Measurements from ENCODE around the gene GFOD2. TPM values are rescaled to one million over a fixed set of nuclear protein-coding genes. Genes with fewer than 3 reads are reported as not detected.

The GFOD2 gene
- total and polyA plus RNA-seq, 8 donors, result 6.4 to 17.2 (median 9.6) TPM

GRCh38 chr16:67637625-67638024 lies 81.5 kb downstream of the GFOD2 start:
- no peak for TF ChIP-seq CTCF (IDR thresholded peaks at IDR 0.05)
- Histone ChIP-seq H3K27me3 (no peaks in the 10 kb centered on the region), H3K36me3 (peaks cover 3 to 42% (median 16%) of the 10 kb centered on the region in 3 donors), H3K27ac (no peak overlapping the region), H3K4me1 (no peaks in the 10 kb centered on the region), H3K9me3 (no peaks in the 10 kb centered on the region), H3K4me3 (no peak overlapping the region)
- ATAC-seq (no peak), DNase-seq (no peak), FAIRE-seq (no peak)
- WGBS, 2 donors, result 92 to 96% methylated on average over 12 of the region's 12 CpGs
- intact Hi-C loops (cut with DNase I), result no loop called here

GRCh38 chr16:67636713-67637112 lies 82.4 kb downstream of the GFOD2 start:
- no peak overlapping the region for H3K27ac ChIP-seq
- peaks cover 3 to 51% (median 19%) of the 10 kb centered on the region in 3 donors for H3K36me3 ChIP-seq
- H3K9me3 ChIP-seq, result no peaks in the 10 kb centered on the region
- 90 to 94% methylated on average over 8 of the region's 8 CpGs for WGBS, 2 donors
- ATAC-seq, result no peak
- H3K27me3 ChIP-seq, result no peaks in the 10 kb centered on the region
- no peak overlapping the region for H3K4me3 ChIP-seq
- FAIRE-seq, result no peak
- H3K4me1 ChIP-seq, result no peaks in the 10 kb centered on the region
- intact Hi-C loops (cut with DNase I), result no loop called here
- TF ChIP-seq CTCF (IDR thresholded peaks at IDR 0.05), result no peak
- no peak for DNase-seq

- no peak overlapping the region for H3K4me3 ChIP-seq
- FAIRE-seq (no peak), ATAC-seq (no peak), DNase-seq (no peak)
- no peak for TF ChIP-seq CTCF (IDR thresholded peaks at IDR 0.05)
- H3K36me3 ChIP-seq, result peaks cover 3 to 77% (median 28%) of the 10 kb centered on the region in 3 donors
- intact Hi-C loops (cut with DNase I), result no loop called here
- H3K27me3 ChIP-seq, result no peaks in the 10 kb centered on the region
- WGBS, 2 donors, result 60 to 62% methylated on average over 7 of the region's 7 CpGs
- no peak overlapping the region for H3K27ac ChIP-seq
- no peaks in the 10 kb centered on the region for H3K9me3 ChIP-seq
- no peaks in the 10 kb centered on the region for H3K4me1 ChIP-seq
Measured at GRCh38 chr16:67632415-67633172, 86.5 kb downstream of the GFOD2 start.

GRCh38 chr16:67628216-67628615 lies 90.9 kb downstream of the GFOD2 start:
- ATAC-seq (no peak), FAIRE-seq (no peak), DNase-seq (no peak)
- Histone ChIP-seq H3K27me3 (no peaks in the 10 kb centered on the region), H3K36me3 (peaks cover 3 to 83% (median 27%) of the 10 kb centered on the region in 3 donors), H3K4me1 (no peaks in the 10 kb centered on the region), H3K4me3 (no peak overlapping the region), H3K27ac (no peak overlapping the region), H3K9me3 (no peaks in the 10 kb centered on the region)
- intact Hi-C loops (cut with DNase I), result no loop called here
- TF ChIP-seq CTCF (IDR thresholded peaks at IDR 0.05), result no peak
- 95 to 96% methylated on average over 14 of the region's 14 CpGs for WGBS, 2 donors

Other genes with a start within 250 kb of the GFOD2 start
- gene ATP6V0D1, start 238.2 kb downstream of the GFOD2 start, total RNA-seq, result 10 to 100 TPM; 22.8 to 47.7 (median 32.3) TPM
- gene ATP6V0D1, start 238.2 kb downstream of the GFOD2 start, polyA plus RNA-seq, result 10 to 100 TPM; 17.4 to 54.0 TPM
- not detected for gene AGRP, start 235.8 kb downstream of the GFOD2 start, total RNA-seq
- gene AGRP, start 235.8 kb downstream of the GFOD2 start, polyA plus RNA-seq, result under 1 TPM in 1 of 2 donors, not detected in 1; 0.23 TPM
- gene RIPOR1, start 190.5 kb downstream of the GFOD2 start, total RNA-seq, result 10 to 100 TPM; 31.8 to 53.8 (median 34.0) TPM
- gene RIPOR1, start 190.5 kb downstream of the GFOD2 start, polyA plus RNA-seq, result 10 to 100 TPM; 43.3 to 49.1 TPM
- gene CTCF, start 156.8 kb downstream of the GFOD2 start, total RNA-seq, result 10 to 100 TPM; 15.6 to 25.2 (median 17.0) TPM
- gene CTCF, start 156.8 kb downstream of the GFOD2 start, polyA plus RNA-seq, result 10 to 100 TPM; 13.3 to 18.9 TPM
- 1 to 10 TPM in 5 of 6 donors, under 1 TPM in 1; 0.75 to 2.3 (median 1.3) TPM for gene CARMIL2, start 74.2 kb downstream of the GFOD2 start, total RNA-seq
- gene CARMIL2, start 74.2 kb downstream of the GFOD2 start, polyA plus RNA-seq, result 1 to 10 TPM; 2.5 to 4.3 TPM
- 10 to 100 TPM in 2 of 6 donors, 1 to 10 TPM in 4; 6.6 to 10.8 (median 9.7) TPM for gene ACD, start 59.1 kb downstream of the GFOD2 start, total RNA-seq
- gene ACD, start 59.1 kb downstream of the GFOD2 start, polyA plus RNA-seq, result 10 to 100 TPM; 16.9 to 29.0 TPM
- gene PARD6A, start 58.4 kb downstream of the GFOD2 start, total RNA-seq, result 10 to 100 TPM in 4 of 6 donors, 1 to 10 TPM in 2; 8.6 to 18.2 (median 15.7) TPM
- gene PARD6A, start 58.4 kb downstream of the GFOD2 start, polyA plus RNA-seq, result 10 to 100 TPM; 11.6 to 14.3 TPM
- gene ENKD1, start 52.6 kb downstream of the GFOD2 start, total RNA-seq, result 10 to 100 TPM; 24.3 to 60.1 (median 44.2) TPM
- gene ENKD1, start 52.6 kb downstream of the GFOD2 start, polyA plus RNA-seq, result 100 to 1,000 TPM; 150 to 171 TPM
- 1 to 10 TPM; 1.4 to 4.1 (median 2.4) TPM for gene C16orf86, start 52.5 kb downstream of the GFOD2 start, total RNA-seq
- 1 to 10 TPM; 5.7 to 7.6 TPM for gene C16orf86, start 52.5 kb downstream of the GFOD2 start, polyA plus RNA-seq
- 10 to 100 TPM in 4 of 6 donors, 1 to 10 TPM in 2; 8.7 to 15.4 (median 11.3) TPM for gene RANBP10, start 87.2 kb upstream of the GFOD2 start, total RNA-seq
- 10 to 100 TPM; 11.4 to 11.8 TPM for gene RANBP10, start 87.2 kb upstream of the GFOD2 start, polyA plus RNA-seq
- gene TSNAXIP1, start 87.6 kb upstream of the GFOD2 start, total RNA-seq, result 1 to 10 TPM in 2 of 6 donors, under 1 TPM in 4; 0.25 to 1.5 (median 0.96) TPM
- 10 to 100 TPM in 1 of 2 donors, 1 to 10 TPM in 1; 5.8 to 11.1 TPM for gene TSNAXIP1, start 87.6 kb upstream of the GFOD2 start, polyA plus RNA-seq
- gene THAP11, start 123.0 kb upstream of the GFOD2 start, total RNA-seq, result 10 to 100 TPM; 10.9 to 16.5 (median 14.3) TPM
- gene THAP11, start 123.0 kb upstream of the GFOD2 start, polyA plus RNA-seq, result 10 to 100 TPM in 1 of 2 donors, 1 to 10 TPM in 1; 5.1 to 13.7 TPM
- 10 to 100 TPM; 25.8 to 51.4 (median 36.5) TPM for gene NUTF2, start 127.6 kb upstream of the GFOD2 start, total RNA-seq
- gene NUTF2, start 127.6 kb upstream of the GFOD2 start, polyA plus RNA-seq, result 10 to 100 TPM; 63.0 to 69.1 TPM
- gene CENPT, start 128.4 kb upstream of the GFOD2 start, total RNA-seq, result 10 to 100 TPM; 19.6 to 37.0 (median 27.7) TPM
- gene CENPT, start 128.4 kb upstream of the GFOD2 start, polyA plus RNA-seq, result 100 to 1,000 TPM; 142 to 143 TPM
- gene EDC4, start 153.7 kb upstream of the GFOD2 start, total RNA-seq, result 10 to 100 TPM; 20.2 to 37.0 (median 23.4) TPM
- gene EDC4, start 153.7 kb upstream of the GFOD2 start, polyA plus RNA-seq, result 10 to 100 TPM; 59.1 to 66.2 TPM
- gene NRN1L, start 165.6 kb upstream of the GFOD2 start, total RNA-seq, result under 1 TPM in 3 of 6 donors, not detected in 3; 0.34 to 0.67 (median 0.40) TPM
- 1 to 10 TPM; 2.7 to 4.2 TPM for gene NRN1L, start 165.6 kb upstream of the GFOD2 start, polyA plus RNA-seq
- gene PSKH1, start 173.9 kb upstream of the GFOD2 start, total RNA-seq, result 10 to 100 TPM; 13.9 to 17.7 (median 15.7) TPM
- 10 to 100 TPM; 12.7 to 15.9 TPM for gene PSKH1, start 173.9 kb upstream of the GFOD2 start, polyA plus RNA-seq
- gene CTRL, start 212.5 kb upstream of the GFOD2 start, total RNA-seq, result 1,000 to 10,000 TPM in 2 of 6 donors, 100 to 1,000 TPM in 4; 559 to 2,165 (median 815) TPM
- 100 to 1,000 TPM; 580 to 609 TPM for gene CTRL, start 212.5 kb upstream of the GFOD2 start, polyA plus RNA-seq
- gene PSMB10, start 217.5 kb upstream of the GFOD2 start, total RNA-seq, result 10 to 100 TPM; 40.0 to 62.2 (median 51.3) TPM
- gene PSMB10, start 217.5 kb upstream of the GFOD2 start, polyA plus RNA-seq, result 100 to 1,000 TPM in 1 of 2 donors, 10 to 100 TPM in 1; 65.7 to 195 TPM
- gene LCAT, start 224.8 kb upstream of the GFOD2 start, total RNA-seq, result 10 to 100 TPM in 2 of 6 donors, 1 to 10 TPM in 4; 2.8 to 12.4 (median 8.5) TPM
- 10 to 100 TPM; 54.3 to 65.5 TPM for gene LCAT, start 224.8 kb upstream of the GFOD2 start, polyA plus RNA-seq
- gene SLC12A4, start 249.3 kb upstream of the GFOD2 start, total RNA-seq, result 10 to 100 TPM; 15.8 to 46.4 (median 27.9) TPM
- 10 to 100 TPM; 21.0 to 44.8 TPM for gene SLC12A4, start 249.3 kb upstream of the GFOD2 start, polyA plus RNA-seq

Data from pancreas (tissue), 10 donors.